HG02938 (cell line): Measurements from ENCODE around the gene BIN1.

ENCODE experiments used
- ATAC-seq: cut with Tn5 transposase; IDR thresholded peaks from one replicate; pipeline ENCODE4 v1.9.1; 2021; ENCODE audit warnings: mild to moderate bottlenecking, moderate library complexity; ENCODE audit not compliant: unreplicated experiment

BIN1 gene

DNA sequence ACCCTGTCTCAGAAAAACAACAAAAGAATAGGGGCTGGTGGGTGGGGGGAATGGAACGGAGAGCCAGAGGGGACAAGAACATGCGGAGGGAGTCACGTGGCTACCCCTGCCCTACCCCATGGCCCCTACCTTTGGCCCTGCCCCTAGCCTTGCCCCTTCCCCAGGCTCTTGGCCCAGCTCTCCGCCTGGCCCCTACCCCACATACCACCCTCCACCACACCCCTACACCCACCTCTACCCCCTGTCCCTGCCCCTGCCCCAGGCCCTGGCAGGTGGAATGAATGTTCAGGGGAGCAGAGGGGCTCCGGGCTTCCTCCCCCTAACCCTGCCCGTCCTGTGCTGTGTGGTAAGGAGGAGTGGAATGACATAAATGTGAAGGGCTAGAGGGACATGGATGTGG lies 15.1 kb downstream of the BIN1 start:
- ATAC-seq = no peak

DNA sequence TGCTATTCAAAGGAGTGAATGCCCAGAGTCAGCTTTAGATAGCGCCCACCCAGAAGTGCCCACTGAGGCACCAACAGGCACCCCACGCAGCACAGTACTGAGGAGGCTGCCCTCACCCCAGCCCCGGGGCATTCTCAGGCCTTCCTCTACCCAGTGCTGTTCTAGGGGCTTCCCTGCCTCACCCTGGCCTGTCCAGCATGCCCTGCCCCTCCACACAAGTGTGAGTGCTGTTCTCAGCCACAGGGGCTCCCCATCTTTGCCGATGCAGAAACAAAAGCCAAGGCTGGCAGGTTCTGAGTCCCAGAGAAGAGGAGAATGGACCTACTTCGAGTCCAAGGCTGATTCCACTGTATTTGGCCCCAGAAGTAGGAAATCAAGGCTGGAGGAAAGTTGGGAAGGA lies 15.8 kb downstream of the BIN1 start:
- no peak for ATAC-seq

DNA sequence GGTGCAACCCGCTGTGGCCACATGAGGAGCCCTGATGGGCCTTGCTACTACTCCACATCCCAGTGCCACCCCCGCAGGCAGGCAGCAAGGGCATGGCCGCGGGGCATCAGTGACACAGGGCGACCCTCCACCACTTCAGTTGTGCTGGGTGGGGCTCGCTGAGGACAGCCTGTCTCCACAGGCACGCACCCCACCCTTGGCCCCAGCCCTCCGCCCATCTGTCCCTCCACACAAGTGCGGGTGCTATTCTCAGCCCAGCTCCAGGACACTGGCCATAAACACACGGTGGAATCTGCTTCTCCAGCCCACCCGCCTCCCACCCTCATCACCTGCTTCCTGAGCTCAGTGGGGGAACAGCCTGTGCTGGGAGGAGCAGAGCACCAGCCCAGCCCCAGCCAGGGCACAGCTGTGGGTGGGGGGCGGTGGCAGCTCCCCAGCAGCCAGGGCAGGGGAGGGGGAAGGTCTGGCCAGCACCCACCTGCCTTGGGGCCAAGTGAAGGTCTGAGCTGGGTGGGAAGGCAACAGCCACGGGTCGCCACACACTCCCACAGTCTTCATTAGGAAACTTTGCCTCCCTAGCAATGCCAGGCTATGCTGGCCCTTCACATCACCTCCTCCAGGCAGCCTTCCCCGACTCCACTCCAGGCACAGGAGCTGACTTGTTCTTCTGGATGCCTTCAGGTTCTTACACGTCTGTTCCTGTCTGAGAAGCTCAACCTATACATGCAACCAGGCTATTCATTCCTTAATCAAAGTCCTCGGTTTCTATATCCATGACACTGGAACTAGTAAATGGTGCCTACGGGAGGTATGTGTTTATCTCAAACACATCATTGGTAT lies 16.5 kb downstream of the BIN1 start:
- no peak for ATAC-seq

GRCh38 chr2:127089478-127090235 lies 17.3 kb downstream of the BIN1 start:
- ATAC-seq = no peak

- ATAC-seq = no peak
These were observed 18.2 kb downstream of the BIN1 start for GRCh38 chr2:127088706-127089105.

DNA sequence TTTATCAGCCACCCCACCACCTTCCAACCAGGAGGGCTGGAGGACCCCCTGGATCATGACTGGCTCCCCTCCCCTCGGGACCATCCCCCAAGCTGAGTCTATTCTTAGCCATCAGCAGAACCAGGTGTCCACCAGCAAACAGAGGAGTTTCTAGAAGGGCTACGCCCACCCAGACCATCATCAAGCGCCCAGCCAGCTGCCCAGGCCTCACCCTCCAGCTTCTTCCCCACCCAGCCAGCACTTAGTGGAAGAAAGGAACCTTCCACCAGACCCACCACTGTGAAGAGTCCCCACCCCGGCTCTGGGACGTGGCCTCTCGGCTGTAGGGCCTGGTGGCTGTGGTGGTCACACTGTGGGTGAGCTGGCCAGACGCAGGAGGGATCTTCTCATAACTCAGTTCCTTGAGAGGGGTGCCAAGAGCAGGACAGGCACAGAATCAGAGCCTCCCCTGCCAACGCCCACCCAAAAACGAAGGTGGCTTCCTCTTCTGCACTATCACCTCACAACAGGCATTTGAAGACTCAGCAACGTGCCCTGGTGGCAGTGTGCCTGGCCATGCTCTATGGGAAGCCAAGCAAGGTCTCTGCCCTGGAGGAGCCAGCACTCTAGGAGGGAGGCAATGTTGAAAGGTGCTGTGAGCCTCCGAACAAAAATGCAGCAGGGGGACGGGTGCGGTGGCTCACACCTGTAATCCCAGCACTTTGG lies 19.0 kb downstream of the BIN1 start:
- no peak for ATAC-seq

- peak; percentile 77 for ATAC-seq
These were observed 19.8 kb downstream of the BIN1 start for GRCh38 chr2:127086990-127087790.

- ATAC-seq = no peak
These were observed 21.7 kb downstream of the BIN1 start for GRCh38 chr2:127085317-127085681.

DNA sequence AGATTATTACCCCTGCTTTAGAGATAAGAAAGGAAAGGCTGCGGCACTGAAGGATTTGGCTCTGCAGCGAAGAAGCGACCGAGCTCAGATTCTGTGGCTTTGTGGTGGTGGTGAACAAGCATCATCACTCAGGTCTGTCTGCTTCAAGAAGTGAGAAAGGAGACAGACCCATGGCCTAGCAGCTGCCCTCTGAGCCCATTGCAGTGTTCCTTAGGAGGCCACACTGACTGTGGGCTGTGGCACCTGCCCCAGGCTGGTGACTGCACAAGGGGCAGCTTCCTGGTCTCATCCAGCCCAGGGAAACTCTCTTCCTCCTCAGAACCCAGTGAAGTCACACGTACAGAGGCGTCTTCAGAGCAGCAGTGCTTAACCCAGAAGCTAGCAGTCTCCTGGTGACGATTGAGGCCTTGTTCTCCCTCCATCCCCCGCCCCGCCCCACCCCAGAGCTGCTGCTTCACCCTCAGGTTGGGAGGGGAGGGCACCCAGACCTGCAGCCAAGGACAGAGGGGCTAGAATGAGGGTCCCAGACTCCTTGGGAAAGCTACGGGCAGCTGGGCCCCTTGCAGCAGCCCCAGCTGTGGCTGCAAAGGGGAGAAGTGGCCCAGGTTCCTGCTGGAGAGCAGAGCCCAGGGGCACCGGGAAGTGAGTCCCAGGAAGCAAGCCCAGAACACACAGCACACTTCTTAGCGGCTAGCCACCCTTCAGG lies 22.2 kb downstream of the BIN1 start:
- no peak for ATAC-seq

GRCh38 chr2:127083819-127084503 lies 23.0 kb downstream of the BIN1 start:
- ATAC-seq = no peak

DNA sequence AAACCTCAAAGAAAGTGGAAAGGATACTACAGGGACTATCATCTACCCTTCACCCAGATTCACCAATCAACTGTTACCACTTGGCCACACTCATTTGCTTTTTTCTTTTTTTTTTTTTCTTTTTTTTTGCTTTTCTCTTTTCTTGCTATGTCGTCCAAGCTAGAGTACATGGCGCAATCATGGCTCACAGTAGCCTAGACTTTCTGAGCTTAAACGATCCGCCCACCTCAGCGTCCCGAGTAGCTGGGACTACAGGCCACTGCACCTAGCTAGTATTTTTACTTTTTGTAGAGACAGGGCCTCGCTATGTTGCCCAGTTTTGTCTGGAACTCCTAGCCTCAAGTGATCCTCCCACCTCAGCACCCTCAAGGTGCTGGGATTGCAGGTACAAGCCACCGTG lies 24.0 kb downstream of the BIN1 start:
- ATAC-seq = no peak

- ATAC-seq = peak; percentile 52
These were observed 24.9 kb downstream of the BIN1 start for GRCh38 chr2:127081826-127082633.

- peak; percentile 37 for ATAC-seq
These were observed 25.8 kb downstream of the BIN1 start for GRCh38 chr2:127080938-127081755.

GRCh38 chr2:127080226-127080937 lies 26.6 kb downstream of the BIN1 start:
- ATAC-seq = peak; percentile 12

DNA sequence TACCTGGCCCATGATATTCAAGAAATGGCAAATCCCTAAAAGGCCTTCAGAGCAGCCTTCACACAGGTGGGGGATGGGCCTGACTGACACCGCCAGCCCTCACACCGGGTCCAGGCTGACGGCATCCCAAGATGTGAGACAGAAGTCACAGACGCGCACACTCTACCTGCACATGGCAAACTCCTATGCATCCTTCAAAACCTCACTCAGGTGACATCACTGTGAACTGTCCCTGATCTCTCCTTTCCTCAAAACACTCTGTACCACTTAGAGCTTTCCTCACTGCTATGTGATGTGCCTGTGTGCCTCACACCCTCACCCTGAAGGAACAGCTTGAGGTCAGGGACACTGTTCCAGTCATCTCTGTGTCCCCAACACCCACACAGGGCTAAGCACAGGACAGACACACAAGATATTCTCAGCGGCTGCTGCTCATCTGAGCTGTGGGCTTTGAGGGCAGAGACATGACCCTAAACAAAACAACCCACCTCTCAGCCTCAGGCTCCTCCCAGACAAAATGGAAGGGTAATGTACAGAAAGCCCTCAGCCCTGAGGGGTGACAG lies 27.5 kb downstream of the BIN1 start:
- no peak for ATAC-seq

DNA sequence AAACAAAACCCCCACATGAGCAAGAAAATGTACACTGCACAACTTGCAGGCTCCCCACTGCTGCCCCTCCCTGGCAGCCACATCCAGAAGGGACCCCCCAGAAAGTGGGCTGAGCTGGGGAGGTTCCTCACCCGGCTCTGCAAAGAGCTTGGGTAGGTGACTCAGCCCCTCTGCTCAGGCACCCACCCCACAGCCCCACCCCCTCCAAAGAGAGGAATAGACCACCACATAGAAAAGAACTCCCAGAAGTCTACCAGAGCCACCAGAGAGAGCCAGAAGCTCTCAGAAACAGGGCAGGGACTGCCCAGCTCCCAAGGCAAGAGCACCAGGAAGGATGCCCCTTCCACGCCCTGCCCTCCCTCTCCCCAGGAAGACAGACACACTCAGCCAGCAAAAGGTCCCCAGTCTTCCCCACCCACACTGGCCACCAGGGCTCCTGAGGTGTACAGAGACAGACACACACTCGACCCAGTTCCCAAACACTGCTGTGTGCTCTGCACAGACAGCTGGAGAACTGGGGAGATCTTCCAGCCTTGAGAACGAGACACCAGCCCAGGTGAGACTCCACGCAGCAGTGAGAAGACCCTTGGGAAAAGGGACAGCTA lies 28.2 kb downstream of the BIN1 start:
- no peak for ATAC-seq

- ATAC-seq = no peak
These were observed 28.9 kb downstream of the BIN1 start for GRCh38 chr2:127078028-127078427.
